B cell (primary cell): ENCODE measurements around the gene PPP1R2.

Source experiments
- EZH2 ChIP-seq: IDR thresholded peaks from 2 replicates; pipeline ENCODE4 v1.6.1; 2012; ENCODE audit warnings: borderline replicate concordance, low read depth, mild to moderate bottlenecking, moderate library complexity, low read length; ENCODE audit not compliant: insufficient read depth, poor library complexity, severe bottlenecking
- TF ChIP-seq, protein P1 (sequence below): fragments of 200-600 bp; IDR thresholded peaks from one replicate; pipeline ENCODE4 v1.8.0; 2022; ENCODE audit warnings: antibody characterized with exemption, mild to moderate bottlenecking

DNA sequence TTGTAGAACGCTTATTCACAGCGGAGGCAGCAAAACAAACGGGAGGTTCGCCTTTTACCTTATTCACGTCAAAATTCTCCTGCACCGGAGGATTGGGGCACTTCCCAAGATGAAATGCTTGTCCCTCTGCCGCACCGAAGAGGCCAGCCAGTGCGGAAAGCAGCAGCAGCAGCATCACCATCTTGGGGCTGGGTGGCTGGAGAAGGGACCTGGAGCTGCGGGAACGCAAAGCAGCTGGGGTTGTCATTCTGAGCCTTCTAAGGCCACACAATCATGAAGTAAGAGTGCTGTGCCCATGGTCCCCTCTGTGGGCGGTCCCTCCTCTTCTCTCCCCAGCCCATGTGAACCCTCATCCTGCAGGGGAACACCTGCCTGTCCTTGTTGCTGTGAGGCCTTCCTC, 36.2 kb upstream of the PPP1R2 start:
- TF ChIP-seq, protein P1, sequence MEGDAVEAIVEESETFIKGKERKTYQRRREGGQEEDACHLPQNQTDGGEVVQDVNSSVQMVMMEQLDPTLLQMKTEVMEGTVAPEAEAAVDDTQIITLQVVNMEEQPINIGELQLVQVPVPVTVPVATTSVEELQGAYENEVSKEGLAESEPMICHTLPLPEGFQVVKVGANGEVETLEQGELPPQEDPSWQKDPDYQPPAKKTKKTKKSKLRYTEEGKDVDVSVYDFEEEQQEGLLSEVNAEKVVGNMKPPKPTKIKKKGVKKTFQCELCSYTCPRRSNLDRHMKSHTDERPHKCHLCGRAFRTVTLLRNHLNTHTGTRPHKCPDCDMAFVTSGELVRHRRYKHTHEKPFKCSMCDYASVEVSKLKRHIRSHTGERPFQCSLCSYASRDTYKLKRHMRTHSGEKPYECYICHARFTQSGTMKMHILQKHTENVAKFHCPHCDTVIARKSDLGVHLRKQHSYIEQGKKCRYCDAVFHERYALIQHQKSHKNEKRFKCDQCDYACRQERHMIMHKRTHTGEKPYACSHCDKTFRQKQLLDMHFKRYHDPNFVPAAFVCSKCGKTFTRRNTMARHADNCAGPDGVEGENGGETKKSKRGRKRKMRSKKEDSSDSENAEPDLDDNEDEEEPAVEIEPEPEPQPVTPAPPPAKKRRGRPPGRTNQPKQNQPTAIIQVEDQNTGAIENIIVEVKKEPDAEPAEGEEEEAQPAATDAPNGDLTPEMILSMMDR, result no peak
- no peak for TF ChIP-seq EZH2
